PFSK-1 (cell line): ENCODE measurements around the gene DAB2IP.

Experiments
- FOXP2 ChIP-seq: optimal IDR thresholded peaks from 2 replicates; pipeline ENCODE3; 2011; ENCODE audit warnings: borderline replicate concordance, control low read depth, inconsistent platforms; ENCODE audit not compliant: insufficient read depth; ENCODE audit errors: extremely low read length, extremely low read depth
- POLR2AphosphoS5 ChIP-seq: IDR thresholded peaks from 2 replicates; pipeline ENCODE4 v1.6.1; 2012; ENCODE audit warnings: low read depth, mild to moderate bottlenecking, control low read depth, low read length, moderate library complexity
- SIN3A ChIP-seq: IDR thresholded peaks from 2 replicates; pipeline ENCODE4 v1.6.1; 2012; ENCODE audit warnings: mild to moderate bottlenecking, low read length, moderate library complexity, borderline replicate concordance; ENCODE audit not compliant: insufficient read depth
- TAF1 ChIP-seq: IDR thresholded peaks from 2 replicates; pipeline ENCODE4 v1.6.1; 2012; ENCODE audit warnings: low read length, control low read depth, borderline replicate concordance; ENCODE audit not compliant: insufficient read depth
- TF ChIP-seq, protein P1 (sequence below), 2 experiments: IDR thresholded peaks; 2 replicates each; pipeline versions ENCODE4 v1.6.1 to v1.8.0; 2011 to 2012; ENCODE audit warnings: low read depth in 2 of 2, low read length in 2 of 2, control low read depth in 1 of 2, inconsistent platforms in 1 of 2, mild to moderate bottlenecking in 1 of 2, moderate library complexity in 1 of 2; ENCODE audit not compliant: insufficient read depth in 1 of 2

Gene DAB2IP

DNA sequence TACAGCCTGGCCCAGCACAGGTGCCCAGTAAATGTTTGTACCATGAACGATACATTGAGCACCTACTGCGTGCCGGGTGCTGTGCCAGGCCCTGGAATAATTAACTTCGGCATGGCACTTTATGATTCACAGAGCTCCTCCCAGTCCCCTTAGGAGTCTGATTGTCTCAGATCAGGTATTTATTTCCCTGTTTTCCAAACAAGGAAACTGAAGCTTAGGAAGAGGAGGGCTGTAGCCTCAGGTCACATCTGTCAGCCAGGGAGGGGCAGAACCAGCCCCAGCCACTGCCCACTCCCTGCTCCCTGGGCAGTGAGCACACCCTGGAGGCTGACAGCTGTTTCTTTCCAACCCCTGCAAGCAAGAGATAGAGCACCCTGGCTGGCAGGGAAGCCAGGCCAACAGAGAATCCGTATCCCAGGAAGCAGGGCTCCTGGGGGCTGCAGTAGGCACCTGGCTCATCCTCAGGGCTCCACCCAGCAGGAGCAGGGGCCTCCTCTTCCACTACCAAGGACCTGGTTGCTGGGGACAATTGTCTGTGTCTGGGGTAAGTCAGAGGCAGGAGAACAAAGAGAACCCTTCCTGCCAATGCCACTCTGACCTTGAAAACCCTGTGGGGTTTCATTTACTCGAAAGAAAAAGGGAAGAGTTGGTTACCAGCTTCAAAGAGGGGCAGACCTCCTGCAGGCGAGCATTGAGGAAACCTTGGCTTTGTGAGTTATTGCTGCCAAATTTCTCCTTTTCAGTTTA, 69.0 kb downstream of the DAB2IP start:
- TF ChIP-seq TAF1 (no peak), FOXP2 (no peak), POLR2AphosphoS5 (no peak), SIN3A (no peak)
- TF ChIP-seq, protein P1, sequence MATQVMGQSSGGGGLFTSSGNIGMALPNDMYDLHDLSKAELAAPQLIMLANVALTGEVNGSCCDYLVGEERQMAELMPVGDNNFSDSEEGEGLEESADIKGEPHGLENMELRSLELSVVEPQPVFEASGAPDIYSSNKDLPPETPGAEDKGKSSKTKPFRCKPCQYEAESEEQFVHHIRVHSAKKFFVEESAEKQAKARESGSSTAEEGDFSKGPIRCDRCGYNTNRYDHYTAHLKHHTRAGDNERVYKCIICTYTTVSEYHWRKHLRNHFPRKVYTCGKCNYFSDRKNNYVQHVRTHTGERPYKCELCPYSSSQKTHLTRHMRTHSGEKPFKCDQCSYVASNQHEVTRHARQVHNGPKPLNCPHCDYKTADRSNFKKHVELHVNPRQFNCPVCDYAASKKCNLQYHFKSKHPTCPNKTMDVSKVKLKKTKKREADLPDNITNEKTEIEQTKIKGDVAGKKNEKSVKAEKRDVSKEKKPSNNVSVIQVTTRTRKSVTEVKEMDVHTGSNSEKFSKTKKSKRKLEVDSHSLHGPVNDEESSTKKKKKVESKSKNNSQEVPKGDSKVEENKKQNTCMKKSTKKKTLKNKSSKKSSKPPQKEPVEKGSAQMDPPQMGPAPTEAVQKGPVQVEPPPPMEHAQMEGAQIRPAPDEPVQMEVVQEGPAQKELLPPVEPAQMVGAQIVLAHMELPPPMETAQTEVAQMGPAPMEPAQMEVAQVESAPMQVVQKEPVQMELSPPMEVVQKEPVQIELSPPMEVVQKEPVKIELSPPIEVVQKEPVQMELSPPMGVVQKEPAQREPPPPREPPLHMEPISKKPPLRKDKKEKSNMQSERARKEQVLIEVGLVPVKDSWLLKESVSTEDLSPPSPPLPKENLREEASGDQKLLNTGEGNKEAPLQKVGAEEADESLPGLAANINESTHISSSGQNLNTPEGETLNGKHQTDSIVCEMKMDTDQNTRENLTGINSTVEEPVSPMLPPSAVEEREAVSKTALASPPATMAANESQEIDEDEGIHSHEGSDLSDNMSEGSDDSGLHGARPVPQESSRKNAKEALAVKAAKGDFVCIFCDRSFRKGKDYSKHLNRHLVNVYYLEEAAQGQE (IDR thresholded peaks at IDR 0.05; ENCODE audit: insufficient read depth in 1 of 2, low read depth in 2 of 2, low read length in 2 of 2), result no peak

DNA sequence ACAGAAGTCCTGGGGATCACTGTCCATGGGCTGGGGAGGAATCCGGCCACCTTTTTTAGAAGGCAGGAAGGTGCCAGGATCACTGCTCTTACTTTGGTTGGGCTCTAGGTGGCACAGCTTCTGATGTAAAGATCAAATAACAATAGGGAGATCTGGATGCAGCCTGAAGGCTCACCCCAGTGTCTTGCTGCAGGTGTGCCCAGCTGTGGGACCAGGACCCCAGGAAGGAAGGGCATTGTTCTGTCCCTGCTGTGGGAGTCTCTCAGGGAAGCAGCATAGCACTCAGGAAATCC, 69.6 kb downstream of the DAB2IP start:
- TF ChIP-seq POLR2AphosphoS5 (no peak), FOXP2 (no peak), SIN3A (no peak), TAF1 (no peak)
- TF ChIP-seq, protein P1 (IDR thresholded peaks at IDR 0.05; ENCODE audit: insufficient read depth in 1 of 2, low read depth in 2 of 2, low read length in 2 of 2), result no peak

DNA sequence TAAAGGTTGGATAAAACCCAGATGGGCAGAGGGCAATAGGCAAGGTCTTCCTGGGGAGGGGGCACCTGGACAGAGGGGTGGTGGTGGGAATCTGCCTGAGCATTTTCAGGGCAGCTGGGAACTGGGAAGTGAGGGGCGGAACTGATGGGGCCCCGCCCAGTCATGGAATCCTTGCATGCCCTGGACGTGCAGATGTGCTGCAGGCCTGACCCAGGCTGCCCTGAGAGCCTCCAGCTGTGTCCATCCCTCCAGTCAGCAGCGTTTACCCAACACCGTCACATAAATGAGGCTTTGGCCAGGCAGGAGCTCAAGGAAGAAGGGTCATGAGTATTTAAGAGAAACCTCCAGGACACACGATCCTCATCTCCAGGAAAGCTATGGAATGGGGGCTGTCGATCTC, 70.3 kb downstream of the DAB2IP start:
- TF ChIP-seq SIN3A (no peak), POLR2AphosphoS5 (no peak), TAF1 (no peak), FOXP2 (no peak)
- TF ChIP-seq, protein P1 (IDR thresholded peaks at IDR 0.05; ENCODE audit: insufficient read depth in 1 of 2, low read depth in 2 of 2, low read length in 2 of 2), result no peak

DNA sequence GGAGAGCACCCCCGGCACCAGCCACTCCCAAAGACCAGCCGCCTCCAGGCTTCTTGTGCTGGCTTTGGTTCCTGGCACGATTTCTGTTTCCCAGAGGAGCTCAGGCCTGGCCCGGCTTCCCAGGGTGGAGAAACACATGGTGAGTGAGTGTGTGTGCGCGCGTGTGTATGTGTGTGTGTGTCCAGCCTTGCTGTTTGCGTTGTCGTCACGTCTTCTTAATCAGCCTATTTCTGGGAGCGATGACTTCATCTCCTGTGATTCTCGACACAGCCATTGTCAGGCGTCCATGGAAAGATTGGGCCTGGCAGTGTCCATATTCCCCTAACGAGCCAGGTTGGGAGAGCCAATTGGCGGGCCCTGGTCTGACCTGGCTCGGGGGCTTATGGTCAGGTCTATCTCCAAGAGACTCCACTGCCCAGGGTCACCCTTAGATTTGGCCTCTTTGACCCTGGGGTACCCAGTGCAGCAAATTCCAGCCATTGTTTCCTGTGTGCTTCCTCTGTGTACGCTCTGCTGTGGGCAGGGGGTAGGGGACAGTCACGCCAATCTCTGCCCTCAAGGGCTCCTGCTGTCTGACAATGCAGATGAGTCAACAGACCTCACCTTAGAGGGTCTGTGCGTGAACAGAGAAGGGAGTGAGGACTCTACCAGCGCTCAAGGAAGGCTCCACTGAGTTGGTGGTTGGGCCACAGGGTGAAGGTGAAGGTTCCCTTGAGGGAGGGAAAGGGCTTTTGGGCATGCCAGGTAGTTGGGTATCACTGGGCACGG, 73.8 kb downstream of the DAB2IP start:
- no peak for TF ChIP-seq POLR2AphosphoS5
- peak; percentile 77 for TF ChIP-seq FOXP2
- TF ChIP-seq, protein P1 (IDR thresholded peaks at IDR 0.05; ENCODE audit: insufficient read depth in 1 of 2, low read depth in 2 of 2, low read length in 2 of 2), result no peak
